Upper lobe of left lung (tissue), 6 donors: Measurements from ENCODE around the gene EIF2S3B. TPM values are rescaled to one million over a fixed set of nuclear protein-coding genes. Genes with fewer than 3 reads are reported as not detected.
"Not testable (repeated sequence)": the region's sequence is repeated elsewhere in the genome, so short reads cannot be mapped to it uniquely, and the experiment has no call there.

Source experiments
- ATAC-seq, 2 donors: fragments of 200-7000 bp; cut with Tn5 transposase; one replicate each; pipeline ENCODE4 v1.9.1; 2022; ENCODE audit warnings: mild to moderate bottlenecking in 2 of 2, moderate library complexity in 2 of 2; ENCODE audit not compliant: low FRiP score in 2 of 2
- DNase-seq, 2 donors: peaks; one replicate each; pipeline ENCODE4 v3.0.0-alpha.2; 2019 to 2020
- H3K27ac ChIP-seq, 4 donors: fragments of 200-600 bp; sonication (generic); one replicate each; pipeline ENCODE4 v1.5.1; 2016 to 2019
- H3K27me3 ChIP-seq, 4 donors: fragments of 200-600 bp; sonication (generic); one replicate each; pipeline ENCODE4 v1.5.1; 2017 to 2019
- H3K36me3 ChIP-seq, 4 donors: fragments of 200-600 bp; sonication (generic); one replicate each; pipeline ENCODE4 v1.5.1; 2016 to 2019
- H3K4me1 ChIP-seq, 4 donors: fragments of 200-600 bp; sonication (generic); one replicate each; pipeline ENCODE4 v1.5.1; 2018 to 2019
- H3K4me3 ChIP-seq, 4 donors: fragments of 200-600 bp; sonication (generic); one replicate each; pipeline ENCODE4 v1.5.1; 2017 to 2019; ENCODE audit warnings: mild to moderate bottlenecking in 2 of 4, moderate library complexity in 1 of 4
- H3K9me3 ChIP-seq, 4 donors: fragments of 200-600 bp; sonication (generic); one replicate each; pipeline ENCODE4 v1.5.1; 2018 to 2019
- EP300 ChIP-seq, 4 donors: sonication (generic); formaldehyde crosslinking; IDR thresholded peaks; one replicate each; pipeline ENCODE4 v1.5.1; 2017; ENCODE audit warnings: antibody characterized with exemption in 4 of 4, control low read depth in 2 of 4
- POLR2A ChIP-seq, 4 donors: fragments of 450-650 bp; IDR thresholded peaks; one replicate each; pipeline ENCODE4 v1.5.1; 2016 to 2017; ENCODE audit warnings: antibody characterized with exemption in 4 of 4, mild to moderate bottlenecking in 2 of 4
- POLR2AphosphoS5 ChIP-seq, 2 donors: sonication (generic); formaldehyde crosslinking; IDR thresholded peaks; one replicate each; pipeline ENCODE4 v1.5.1; 2017; ENCODE audit warnings: antibody characterized with exemption in 2 of 2
- WGBS, 2 donors: methylation state at CpG; one replicate each; pipeline ENCODE4 v1.1.5; 2017 to 2018; 5-methylcytosine and 5-hydroxymethylcytosine counted together
- total RNA-seq, 6 donors: library from RNA; depleted of rRNA in 4 of 6; stranded (reverse); fragments of >200 nt in 4 of 6; gene quantifications; one replicate each; pipeline versions ENCODE4 v1.1.0 to v1.2.1, GENCODE V29; 2016 to 2021
- TF ChIP-seq, protein P1 (sequence below), 6 experiments: fragments of 450-650 bp in 4 of 6; fragments of 200-600 bp in 2 of 6; sonication (generic) in 2 of 6; IDR thresholded peaks; one replicate each; pipeline ENCODE4 v1.5.1; 2016 to 2019; ENCODE audit warnings: antibody characterized with exemption in 6 of 6
- donor health status: DM: no; HTN: no; CAD: no; lungs with moderate emphysema.
- donor health status: DM: no; HTN: yes; CAD: no; lungs with severe emphysema.

The EIF2S3B gene
- under 1 TPM in 2 of 6 donors, not detected in 4; 0.30 to 0.60 TPM for total RNA-seq

DNA sequence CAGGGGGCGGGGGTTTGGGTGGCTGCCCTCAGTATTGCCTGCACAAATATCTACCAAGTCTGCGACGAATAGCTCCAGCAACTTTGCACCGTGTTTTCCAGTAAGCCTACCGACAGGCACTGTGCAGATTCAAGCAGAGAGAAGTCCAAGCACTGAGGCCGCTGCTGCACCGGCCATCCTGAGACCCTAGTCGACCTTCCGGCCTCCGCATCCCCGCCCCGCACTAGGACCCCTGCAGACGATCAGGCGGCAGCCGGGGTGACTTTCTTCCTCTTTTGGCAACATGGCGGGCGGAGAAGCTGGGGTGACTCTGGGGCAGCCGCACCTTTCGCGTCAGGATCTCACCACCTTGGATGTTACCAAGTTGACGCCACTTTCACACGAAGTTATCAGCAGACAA, at the start of gene EIF2S3B:
Gene EIF2S3B (plus strand): TSS at position 271 of the 400 bp plus-strand sequence. CDS start 13 bp downstream, at position 284.
- no peaks in the 10 kb centered on the region for H3K9me3 ChIP-seq
- no peak within 1 kb of the TSS for H3K27ac ChIP-seq
- 94 to 96% methylated on average over 21 to 22 of the region's 22 CpGs for WGBS, 2 donors
- no peak for TF ChIP-seq POLR2A (IDR thresholded peaks at IDR 0.05)
- TF ChIP-seq, protein P1, sequence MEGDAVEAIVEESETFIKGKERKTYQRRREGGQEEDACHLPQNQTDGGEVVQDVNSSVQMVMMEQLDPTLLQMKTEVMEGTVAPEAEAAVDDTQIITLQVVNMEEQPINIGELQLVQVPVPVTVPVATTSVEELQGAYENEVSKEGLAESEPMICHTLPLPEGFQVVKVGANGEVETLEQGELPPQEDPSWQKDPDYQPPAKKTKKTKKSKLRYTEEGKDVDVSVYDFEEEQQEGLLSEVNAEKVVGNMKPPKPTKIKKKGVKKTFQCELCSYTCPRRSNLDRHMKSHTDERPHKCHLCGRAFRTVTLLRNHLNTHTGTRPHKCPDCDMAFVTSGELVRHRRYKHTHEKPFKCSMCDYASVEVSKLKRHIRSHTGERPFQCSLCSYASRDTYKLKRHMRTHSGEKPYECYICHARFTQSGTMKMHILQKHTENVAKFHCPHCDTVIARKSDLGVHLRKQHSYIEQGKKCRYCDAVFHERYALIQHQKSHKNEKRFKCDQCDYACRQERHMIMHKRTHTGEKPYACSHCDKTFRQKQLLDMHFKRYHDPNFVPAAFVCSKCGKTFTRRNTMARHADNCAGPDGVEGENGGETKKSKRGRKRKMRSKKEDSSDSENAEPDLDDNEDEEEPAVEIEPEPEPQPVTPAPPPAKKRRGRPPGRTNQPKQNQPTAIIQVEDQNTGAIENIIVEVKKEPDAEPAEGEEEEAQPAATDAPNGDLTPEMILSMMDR (IDR thresholded peaks at IDR 0.05) = no peak
- no peaks in the 10 kb centered on the region for H3K4me1 ChIP-seq
- no peak for ATAC-seq
- H3K36me3 ChIP-seq = no peaks in the 10 kb centered on the region
- H3K27me3 ChIP-seq = no peaks in the 10 kb centered on the region
- H3K4me3 ChIP-seq = no peak within 1 kb of the TSS
- peak in 1 of 2 donors; percentile 67 for DNase-seq

DNA sequence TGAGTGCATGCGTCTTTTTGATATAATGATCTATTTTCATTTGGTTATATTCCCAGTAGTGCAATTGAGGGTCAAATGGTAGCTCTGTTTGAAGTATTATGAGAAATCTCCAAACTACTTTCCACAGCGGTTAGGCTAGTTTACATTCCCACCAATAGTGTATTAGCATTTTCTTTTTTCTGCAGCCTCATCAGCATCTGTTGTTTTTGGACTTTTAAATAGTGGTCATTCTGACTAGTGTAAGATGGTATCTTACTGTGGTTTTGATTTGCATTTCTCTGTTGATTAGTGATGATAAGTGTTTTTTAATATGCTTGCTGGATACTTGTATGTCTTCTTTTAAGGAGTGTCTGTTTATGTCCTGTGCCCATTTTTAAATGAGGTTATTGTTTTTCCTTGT, 48.8 kb upstream of the EIF2S3B start:
- Histone ChIP-seq H3K9me3 (peaks cover 0 to 17% (median 10%) of the 10 kb centered on the region in 4 donors), H3K27ac (no peak overlapping the region), H3K27me3 (no peaks in the 10 kb centered on the region), H3K4me1 (no peaks in the 10 kb centered on the region), H3K36me3 (no peaks in the 10 kb centered on the region), H3K4me3 (no peak overlapping the region)
- 92 to 98% methylated on average over 2 of the region's 2 CpGs for WGBS, 2 donors
- TF ChIP-seq, protein P1 (IDR thresholded peaks at IDR 0.05) = no peak
- TF ChIP-seq POLR2A (IDR thresholded peaks at IDR 0.05) = no peak
- TF ChIP-seq POLR2AphosphoS5 (IDR thresholded peaks at IDR 0.05) = no peak
- TF ChIP-seq EP300 (IDR thresholded peaks at IDR 0.05) = no peak
- DNase-seq (no peak), ATAC-seq (no peak)

DNA sequence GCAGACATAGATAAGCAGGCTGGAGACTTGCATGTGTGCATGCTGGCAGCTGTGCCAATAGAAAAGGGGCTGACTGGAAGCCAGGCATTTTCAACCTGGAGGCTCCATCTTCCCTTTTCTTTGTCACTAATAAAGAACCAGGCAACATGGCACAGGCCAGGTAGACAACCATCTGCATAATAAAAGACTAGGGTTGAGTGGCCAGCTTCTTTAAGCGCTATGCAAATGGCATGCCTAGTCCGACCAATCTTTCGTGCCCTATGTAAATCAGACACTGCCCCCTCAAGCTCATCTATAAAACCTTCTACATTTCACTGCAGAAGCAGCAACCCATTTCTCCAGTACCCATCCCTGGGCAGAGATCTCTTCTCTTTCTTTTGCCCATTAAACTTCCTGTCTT, 47.9 kb upstream of the EIF2S3B start:
- Histone ChIP-seq H3K36me3 (no peaks in the 10 kb centered on the region), H3K27ac (no peak overlapping the region), H3K4me1 (no peaks in the 10 kb centered on the region), H3K27me3 (no peaks in the 10 kb centered on the region), H3K4me3 (no peak overlapping the region), H3K9me3 (peaks cover 0 to 17% (median 10%) of the 10 kb centered on the region in 4 donors)
- 93 to 97% methylated on average over 3 of the region's 3 CpGs for WGBS, 2 donors
- TF ChIP-seq POLR2AphosphoS5 (IDR thresholded peaks at IDR 0.05) (no peak), EP300 (IDR thresholded peaks at IDR 0.05) (no peak), POLR2A (IDR thresholded peaks at IDR 0.05) (no peak)
- TF ChIP-seq, protein P1 (IDR thresholded peaks at IDR 0.05) = no peak
- DNase-seq (no peak), ATAC-seq (no peak)

- TF ChIP-seq POLR2AphosphoS5 (IDR thresholded peaks at IDR 0.05) (no peak), POLR2A (IDR thresholded peaks at IDR 0.05) (no peak), EP300 (IDR thresholded peaks at IDR 0.05) (no peak)
- TF ChIP-seq, protein P1 (IDR thresholded peaks at IDR 0.05) = no peak
- DNase-seq = no peak
- no peaks in the 10 kb centered on the region for H3K27me3 ChIP-seq
- no peak overlapping the region for H3K27ac ChIP-seq
- ATAC-seq = no peak
- H3K4me3 ChIP-seq = no peak overlapping the region
- 87 to 88% methylated on average over 4 of the region's 4 CpGs for whole genome bisulfite sequencing, 2 donors
- no peaks in the 10 kb centered on the region for H3K9me3 ChIP-seq
- H3K36me3 ChIP-seq = no peaks in the 10 kb centered on the region
- H3K4me1 ChIP-seq = no peaks in the 10 kb centered on the region
Observed at GRCh38 chr12:10466311-10466710, 39.4 kb upstream of the EIF2S3B start.

DNA sequence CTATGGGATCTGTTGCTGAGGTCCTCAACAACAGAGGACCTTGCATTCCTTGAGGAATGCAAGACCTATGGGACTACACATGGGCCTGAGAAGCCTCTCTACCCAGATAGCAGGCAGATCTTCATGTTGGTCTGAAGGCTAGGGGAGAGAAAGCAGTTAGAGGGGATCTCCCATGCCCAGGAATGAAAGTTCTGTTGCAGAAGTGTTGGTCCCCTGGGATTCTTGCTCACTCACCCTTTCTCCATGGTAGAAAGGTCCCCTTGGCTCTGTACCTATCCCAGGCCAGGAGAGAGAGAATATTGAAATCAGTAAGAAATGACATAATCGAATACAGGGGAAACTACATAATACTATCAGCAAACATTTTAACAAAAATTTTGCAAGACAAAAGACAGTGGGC, 36.0 kb upstream of the EIF2S3B start:
- ATAC-seq (no peak), DNase-seq (no peak)
- 94% methylated on average over 1 of the region's 1 CpG for WGBS, 2 donors
- H3K36me3 ChIP-seq = no peaks in the 10 kb centered on the region
- no peaks in the 10 kb centered on the region for H3K27me3 ChIP-seq
- H3K4me3 ChIP-seq = no peak overlapping the region
- H3K27ac ChIP-seq = no peak overlapping the region
- H3K4me1 ChIP-seq = no peaks in the 10 kb centered on the region
- TF ChIP-seq POLR2A (IDR thresholded peaks at IDR 0.05) (no peak), POLR2AphosphoS5 (IDR thresholded peaks at IDR 0.05) (no peak), EP300 (IDR thresholded peaks at IDR 0.05) (no peak)
- TF ChIP-seq, protein P1 (IDR thresholded peaks at IDR 0.05) = no peak
- H3K9me3 ChIP-seq = no peaks in the 10 kb centered on the region

DNA sequence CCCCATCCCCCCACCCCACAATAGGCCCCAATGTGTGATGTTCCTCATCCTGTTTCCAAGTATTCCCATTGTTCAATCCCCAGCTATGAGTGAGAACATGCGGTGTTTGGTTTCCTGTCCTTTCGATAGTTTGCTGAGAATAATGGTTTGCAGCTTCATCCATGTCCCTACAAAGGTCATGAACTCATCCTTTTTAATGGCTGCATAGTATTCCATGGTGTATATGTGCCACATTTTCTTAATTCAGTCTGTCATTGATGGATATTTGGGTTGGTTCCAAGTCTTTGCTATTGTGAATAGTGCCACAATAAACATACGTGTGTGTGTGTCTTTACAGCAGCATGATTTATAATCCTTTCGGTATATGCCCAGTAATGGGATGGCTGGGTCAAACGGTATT, 32.9 kb upstream of the EIF2S3B start:
- not testable (repeated sequence) for H3K36me3 ChIP-seq, ATAC-seq, DNase-seq, H3K4me3 ChIP-seq, H3K4me1 ChIP-seq, H3K9me3 ChIP-seq, H3K27ac ChIP-seq, H3K27me3 ChIP-seq
- WGBS, 2 donors = 85 to 91% methylated on average over 5 of the region's 5 CpGs

DNA sequence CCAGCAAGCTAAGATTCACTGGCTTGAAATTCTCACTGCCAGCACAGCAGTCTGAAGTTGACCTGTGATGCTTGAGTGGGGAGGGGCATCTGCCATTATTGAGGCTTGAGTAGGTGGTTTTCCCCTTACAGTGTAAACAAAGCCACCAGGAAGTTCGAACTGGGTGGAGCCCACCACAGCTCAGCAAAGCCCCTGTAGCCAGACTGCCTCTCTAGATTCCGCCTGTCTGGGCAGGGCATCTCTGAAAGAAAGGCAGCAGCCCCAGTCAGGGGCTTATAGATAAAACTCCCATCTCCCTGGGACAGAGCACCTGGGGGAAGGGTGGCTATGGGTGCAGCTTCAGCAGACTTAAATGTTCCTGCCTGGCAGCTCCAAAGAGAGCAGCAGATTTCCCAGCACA, 23.8 kb upstream of the EIF2S3B start:
- H3K4me3 ChIP-seq, ATAC-seq, H3K27ac ChIP-seq, H3K36me3 ChIP-seq, DNase-seq, H3K27me3 ChIP-seq, H3K4me1 ChIP-seq, H3K9me3 ChIP-seq: not testable (repeated sequence)
- WGBS, 2 donors = 40% methylated on average over 2 of the region's 2 CpGs; no CpG with 5 or more reads in 1 of the 2 donors

GRCh38 chr12:10487328-10487727, 18.4 kb upstream of the EIF2S3B start:
- ATAC-seq, H3K9me3 ChIP-seq: not testable (repeated sequence)
- WGBS, 2 donors = 60 to 92% methylated on average over 2 of the region's 2 CpGs

More at GRCh38 chr12:10487328-10487727, 18.4 kb upstream of the EIF2S3B start:
- H3K4me1 ChIP-seq, H3K27ac ChIP-seq, DNase-seq, H3K4me3 ChIP-seq, H3K27me3 ChIP-seq, H3K36me3 ChIP-seq: not testable (repeated sequence)
